Type B pancreatic cell (in vitro differentiated cells): ENCODE results near the gene PLEKHG4. TPM values are rescaled to one million over a fixed set of nuclear protein-coding genes. Genes with fewer than 3 reads are reported as not detected.

Experiments
- DNase-seq: peaks from one replicate; pipeline ENCODE4 v3.0.0; 2021; ENCODE audit warnings: mixed read lengths; ENCODE audit not compliant: unreplicated experiment; ENCODE audit errors: extremely low spot score
- H3K27ac Mint-ChIP-seq: 2 replicates; pipeline ENCODE4 v1.8.0; 2021; ENCODE audit warnings: mild to moderate bottlenecking, mixed read lengths
- H3K27me3 Mint-ChIP-seq: 2 replicates; pipeline ENCODE4 v1.8.0; 2021; ENCODE audit warnings: mixed read lengths
- H3K36me3 Mint-ChIP-seq: 2 replicates; pipeline ENCODE4 v1.8.0; 2021; ENCODE audit warnings: mixed read lengths
- H3K4me1 Mint-ChIP-seq: one replicate; pipeline ENCODE4 v1.8.0; 2021; ENCODE audit warnings: mixed read lengths; ENCODE audit not compliant: unreplicated experiment
- H3K4me3 Mint-ChIP-seq: 2 replicates; pipeline ENCODE4 v1.8.0; 2021; ENCODE audit warnings: mild to moderate bottlenecking, mixed read lengths
- H3K9me3 Mint-ChIP-seq: 2 replicates; pipeline ENCODE4 v1.8.0; 2021; ENCODE audit warnings: mixed read lengths
- CTCF ChIP-seq: fragments of 200-600 bp; sonication (generic); conservative IDR thresholded peaks from 2 replicates; pipeline ENCODE4 v1.5.0; 2021; ENCODE audit warnings: antibody characterized with exemption, mild to moderate bottlenecking
- total RNA-seq: library from RNA; stranded (reverse); gene quantifications from 2 replicates; pipeline ENCODE4 v1.2.1, GENCODE V29; 2021; ENCODE audit warnings: low replicate concordance

The PLEKHG4 gene
- total RNA-seq, 1 donor from 2014 or later = 3.8 TPM

GRCh38 chr16:67327743-67328142, 48.4 kb downstream of the PLEKHG4 start:
- peaks cover 31% of the 10 kb centered on the region for H3K27me3 Mint-ChIP-seq
- peaks cover 8% of the 10 kb centered on the region for H3K4me1 Mint-ChIP-seq
- H3K9me3 Mint-ChIP-seq = no peaks in the 10 kb centered on the region
- no peak for TF ChIP-seq CTCF
- no peak overlapping the region for H3K4me3 Mint-ChIP-seq
- H3K36me3 Mint-ChIP-seq = no peaks in the 10 kb centered on the region
- H3K27ac Mint-ChIP-seq = no peak overlapping the region
- no peak for DNase-seq

DNA sequence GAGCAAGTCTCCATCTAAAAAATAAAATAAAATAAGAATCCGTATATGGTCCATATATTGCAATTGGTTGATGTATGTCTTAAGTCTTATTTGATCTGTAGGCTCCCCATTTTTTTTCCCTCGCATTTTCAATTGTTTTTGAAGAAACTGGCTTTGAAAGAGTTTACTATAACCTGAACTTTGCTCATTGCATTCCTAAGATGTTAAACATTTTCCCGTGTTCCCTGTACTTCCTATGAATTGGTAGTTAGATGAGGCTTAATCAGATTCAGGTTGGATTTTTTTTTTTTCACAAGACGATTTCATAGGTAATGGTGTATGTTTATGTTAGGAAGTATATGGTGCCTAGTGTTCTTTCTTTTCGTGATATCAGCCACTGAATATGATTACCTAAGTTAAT, 50.6 kb downstream of the PLEKHG4 start:
- DNase-seq = no peak
- peaks cover 8% of the 10 kb centered on the region for H3K4me1 Mint-ChIP-seq
- TF ChIP-seq CTCF = no peak
- H3K9me3 Mint-ChIP-seq = no peaks in the 10 kb centered on the region
- H3K4me3 Mint-ChIP-seq = no peak overlapping the region
- H3K36me3 Mint-ChIP-seq = no peaks in the 10 kb centered on the region
- H3K27ac Mint-ChIP-seq = no peak overlapping the region
- H3K27me3 Mint-ChIP-seq = peaks cover 12% of the 10 kb centered on the region

GRCh38 chr16:67333315-67333714, 54.0 kb downstream of the PLEKHG4 start:
- H3K36me3 Mint-ChIP-seq = no peaks in the 10 kb centered on the region
- no peak for TF ChIP-seq CTCF
- H3K4me3 Mint-ChIP-seq = no peak overlapping the region
- peaks cover 4% of the 10 kb centered on the region for H3K27me3 Mint-ChIP-seq
- no peak overlapping the region for H3K27ac Mint-ChIP-seq
- H3K4me1 Mint-ChIP-seq = no peaks in the 10 kb centered on the region
- DNase-seq = no peak
- H3K9me3 Mint-ChIP-seq = peaks cover 8% of the 10 kb centered on the region

- no peak for DNase-seq
- no peak for TF ChIP-seq CTCF
- H3K27ac Mint-ChIP-seq = no peak overlapping the region
- H3K4me1 Mint-ChIP-seq = no peaks in the 10 kb centered on the region
- H3K27me3 Mint-ChIP-seq = no peaks in the 10 kb centered on the region
- peaks cover 8% of the 10 kb centered on the region for H3K9me3 Mint-ChIP-seq
- no peaks in the 10 kb centered on the region for H3K36me3 Mint-ChIP-seq
- no peak overlapping the region for H3K4me3 Mint-ChIP-seq
Measured at GRCh38 chr16:67336116-67336515, 56.8 kb downstream of the PLEKHG4 start.

GRCh38 chr16:67336648-67337047, 57.3 kb downstream of the PLEKHG4 start:
- no peak for TF ChIP-seq CTCF
- Mint-ChIP-seq H3K4me3 (no peak overlapping the region), H3K4me1 (no peaks in the 10 kb centered on the region), H3K36me3 (no peaks in the 10 kb centered on the region), H3K9me3 (peaks cover 8% of the 10 kb centered on the region), H3K27ac (no peak overlapping the region), H3K27me3 (no peaks in the 10 kb centered on the region)
- DNase-seq = no peak

Other genes starting within 250 kb of the PLEKHG4 start
- 22.8 and 26.8 TPM in 2 replicates for gene PHAF1, start 169.6 kb upstream of the PLEKHG4 start, total RNA-seq
- gene B3GNT9, start 128.5 kb upstream of the PLEKHG4 start, total RNA-seq = 9.7 and 11.0 TPM in 2 replicates
- 6.2 and 14.8 TPM in 2 replicates for gene TRADD, start 119.6 kb upstream of the PLEKHG4 start, total RNA-seq
- 4.5 and 9.2 TPM in 2 replicates for gene FBXL8, start 119.6 kb upstream of the PLEKHG4 start, total RNA-seq
- gene HSF4, start 114.8 kb upstream of the PLEKHG4 start, total RNA-seq = 10.4 and 11.1 TPM in 2 replicates
- 8.4 and 17.5 TPM in 2 replicates for gene NOL3, start 109.0 kb upstream of the PLEKHG4 start, total RNA-seq
- 43.5 and 77.8 TPM in 2 replicates for gene MATCAP1, start 95.6 kb upstream of the PLEKHG4 start, total RNA-seq
- 0.41 and 0.86 TPM in 2 replicates for gene EXOC3L1, start 89.4 kb upstream of the PLEKHG4 start, total RNA-seq
- 68.8 and 84.5 TPM in 2 replicates for gene E2F4, start 87.4 kb upstream of the PLEKHG4 start, total RNA-seq
- gene ELMO3, start 80.4 kb upstream of the PLEKHG4 start, total RNA-seq = 9.6 and 19.8 TPM in 2 replicates
- 49.2 and 64.4 TPM in 2 replicates for gene TMEM208, start 52.4 kb upstream of the PLEKHG4 start, total RNA-seq
- gene FHOD1, start 32.1 kb upstream of the PLEKHG4 start, total RNA-seq = 15.2 and 34.7 TPM in 2 replicates
- gene SLC9A5, start 30.6 kb upstream of the PLEKHG4 start, total RNA-seq = 1.0 and 4.4 TPM in 2 replicates
- 0.56 TPM in 1 of 2 replicates, not detected in the other for gene KCTD19, start 47.2 kb downstream of the PLEKHG4 start, total RNA-seq
- gene LRRC36, start 47.3 kb downstream of the PLEKHG4 start, total RNA-seq = 0.38 and 1.1 TPM in 2 replicates
- gene TPPP3, start 114.0 kb downstream of the PLEKHG4 start, total RNA-seq = 39.3 and 44.5 TPM in 2 replicates
- 10.1 and 11.3 TPM in 2 replicates for gene ZDHHC1, start 136.9 kb downstream of the PLEKHG4 start, total RNA-seq
- 5.4 and 8.5 TPM in 2 replicates for gene HSD11B2, start 151.6 kb downstream of the PLEKHG4 start, total RNA-seq
- 73.5 and 94.4 TPM in 2 replicates for gene ATP6V0D1, start 201.6 kb downstream of the PLEKHG4 start, total RNA-seq
- not detected in 2 replicates for gene AGRP, start 204.0 kb downstream of the PLEKHG4 start, total RNA-seq
- 38.5 and 43.1 TPM in 2 replicates for gene RIPOR1, start 249.3 kb downstream of the PLEKHG4 start, total RNA-seq